Esophagus squamous epithelium (tissue), 4 donors: ENCODE data around the gene PAQR8.
A peak's percentile ranks its signal among the peaks of the same experiment; 100 is the strongest.

Source experiments
- CTCF ChIP-seq, 6 experiments: fragments of 450-650 bp in 4 of 6; fragments of 200-600 bp in 2 of 6; sonication (generic) in 2 of 6; IDR thresholded peaks; one replicate each; pipeline ENCODE4 v1.5.1; 2016 to 2019; ENCODE audit warnings: antibody characterized with exemption in 6 of 6, mild to moderate bottlenecking in 4 of 6, moderate library complexity in 4 of 6
- POLR2A ChIP-seq, 4 donors: fragments of 450-650 bp; IDR thresholded peaks; one replicate each; pipeline ENCODE4 v1.6.1; 2017; ENCODE audit warnings: antibody characterized with exemption in 4 of 4, mild to moderate bottlenecking in 4 of 4, moderate library complexity in 3 of 4

GRCh38 chr6:52399511-52400312, 37.8 kb downstream of the PAQR8 start:
- TF ChIP-seq CTCF (IDR thresholded peaks at IDR 0.05) (peak; percentile 76 to 87 (median 82)), POLR2A (IDR thresholded peaks at IDR 0.05) (no peak)
